HTERT RPE-1 (cell line): Measurements from ENCODE around the gene LRRC8C.

Experiments
- in situ Hi-C: fragments of 300-500 bp; cut with MboI; formaldehyde crosslinking; loops from 4 replicates; pipeline ENCODE4 v1.14.3; 2020; ENCODE audit warnings: low sequenced_read_pairs

The LRRC8C gene

DNA sequence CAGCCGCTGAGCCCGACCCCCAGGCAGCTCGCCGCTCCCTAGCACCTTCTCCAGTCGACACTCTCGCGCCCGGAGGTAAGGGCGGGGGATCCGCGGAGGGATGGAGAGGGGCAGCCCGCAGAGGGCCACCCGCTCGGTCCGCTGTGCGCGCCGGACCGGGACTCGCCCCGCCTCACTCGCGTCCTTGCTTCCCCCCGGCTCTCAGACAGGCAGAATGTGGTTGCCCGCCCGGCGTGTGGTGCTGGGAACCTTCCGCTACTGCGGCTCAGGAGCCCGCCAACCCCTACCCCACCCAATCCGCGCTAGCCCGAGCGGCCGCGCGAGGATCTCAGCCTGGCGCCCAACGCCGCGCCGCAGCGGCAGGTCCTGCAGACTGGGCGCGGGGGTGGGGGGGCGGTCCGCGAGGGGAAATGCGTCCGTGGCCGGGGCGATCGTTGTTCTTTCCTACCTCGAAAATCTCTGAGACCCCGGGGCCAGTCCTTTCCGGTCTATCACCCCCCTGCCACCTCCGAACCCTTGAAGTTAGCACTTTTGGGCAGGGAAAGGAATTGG is 404 bp downstream of the LRRC8C start:
- in situ Hi-C loops, result no loop called here

DNA sequence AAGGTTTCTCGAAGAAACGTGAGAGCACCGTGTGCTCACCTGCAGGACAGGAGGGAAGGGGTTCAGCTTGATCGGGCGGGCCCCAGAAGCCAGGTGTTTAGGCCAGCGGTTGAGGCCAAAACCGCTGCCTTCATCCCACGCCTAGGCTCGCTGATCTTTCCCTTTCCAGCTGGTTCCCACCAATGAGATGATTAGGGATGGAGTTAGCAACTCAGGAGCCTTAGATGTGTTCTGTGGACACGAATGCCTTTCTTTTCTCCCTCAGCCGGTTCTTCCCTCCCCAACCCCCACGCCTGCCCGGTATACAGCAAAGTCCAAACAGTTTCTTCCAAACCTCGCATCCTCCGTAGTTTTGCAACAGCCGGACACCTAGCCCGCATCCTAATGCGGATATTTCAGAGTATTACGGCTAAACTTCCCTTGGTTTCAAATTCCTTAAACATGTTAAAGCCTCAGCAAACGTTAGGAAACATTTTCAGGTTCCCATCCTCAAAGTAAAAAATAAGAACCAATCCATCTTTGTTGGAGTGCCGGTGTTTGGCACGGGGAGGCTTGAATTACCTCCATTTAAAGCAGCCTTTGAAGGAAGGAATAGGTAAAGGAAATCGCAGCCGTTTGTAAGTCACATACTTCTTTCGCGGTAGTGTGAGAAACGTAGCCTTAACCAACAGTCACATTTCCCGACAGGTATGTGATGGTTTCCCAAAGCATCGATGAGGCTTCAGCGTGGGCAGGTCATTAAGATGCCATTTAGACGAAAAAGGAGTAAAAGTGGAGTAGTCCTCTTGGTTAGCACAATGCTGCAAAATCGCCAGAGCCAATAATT is 1.1 kb downstream of the LRRC8C start:
- in situ Hi-C loops, result no loop called here

DNA sequence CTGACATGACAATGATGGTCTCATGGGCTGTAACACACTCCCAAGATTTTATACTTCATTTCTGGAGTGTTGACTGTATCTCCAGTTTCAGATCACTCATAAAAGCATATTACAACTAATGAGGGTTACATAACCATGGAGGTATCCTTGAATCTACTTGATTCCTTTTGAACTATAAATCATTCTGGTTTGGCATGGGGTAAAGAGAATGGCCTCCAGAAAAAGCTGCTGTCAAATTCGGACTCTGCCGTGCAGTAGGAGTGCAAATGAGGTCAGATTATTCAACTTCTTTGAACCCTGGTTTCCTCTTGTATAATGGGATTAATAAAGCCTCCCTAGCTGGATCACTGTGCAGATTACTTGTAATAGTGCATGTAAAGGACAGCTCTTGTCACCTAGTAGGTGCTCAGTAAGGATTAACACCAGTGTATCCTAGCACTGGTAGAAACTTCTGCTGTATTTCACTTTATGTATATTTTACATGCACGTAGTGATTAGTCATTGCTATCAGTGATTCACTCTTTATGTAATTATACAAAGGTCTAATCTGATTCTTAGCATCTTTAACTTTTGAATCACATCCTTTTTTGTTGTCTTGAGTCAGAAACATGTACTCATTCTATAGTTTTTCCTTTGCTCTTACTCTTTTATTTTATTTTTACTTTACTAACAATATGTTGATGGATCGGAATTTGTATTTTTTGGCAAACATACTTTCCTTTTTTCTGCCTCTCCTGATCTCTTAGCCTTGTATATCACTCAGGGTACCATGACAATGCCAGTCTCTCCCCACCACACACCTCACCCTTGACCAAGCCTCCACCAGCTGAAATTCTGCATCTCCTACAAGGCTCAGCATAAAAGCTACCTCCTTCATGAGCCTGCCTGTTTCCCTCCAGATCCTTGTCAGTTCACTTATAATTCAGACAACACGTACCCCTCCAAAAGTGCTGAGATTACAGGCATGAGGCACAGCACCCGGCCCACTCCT is 3.2 kb downstream of the LRRC8C start:
- in situ Hi-C loops, result no loop called here

DNA sequence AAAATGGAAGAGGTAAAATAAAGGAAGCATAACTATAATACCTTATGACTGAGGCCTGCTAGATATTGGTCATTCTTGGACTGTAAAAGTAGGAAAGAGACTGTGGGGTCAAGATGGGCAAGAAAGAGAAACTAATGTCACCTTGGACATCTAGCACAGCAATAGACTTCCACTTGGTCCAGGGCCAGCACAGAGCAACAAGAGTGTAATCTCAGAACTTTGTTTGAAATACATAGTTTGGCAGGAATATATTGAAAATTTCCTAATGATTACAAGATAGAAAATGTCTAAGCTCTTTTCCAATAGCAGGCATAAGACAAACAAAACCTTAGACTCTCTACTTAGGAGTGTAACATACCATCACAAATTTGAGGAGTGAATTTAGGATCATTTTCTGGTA is 4.6 kb downstream of the LRRC8C start:
- in situ Hi-C loops, result no loop called here

DNA sequence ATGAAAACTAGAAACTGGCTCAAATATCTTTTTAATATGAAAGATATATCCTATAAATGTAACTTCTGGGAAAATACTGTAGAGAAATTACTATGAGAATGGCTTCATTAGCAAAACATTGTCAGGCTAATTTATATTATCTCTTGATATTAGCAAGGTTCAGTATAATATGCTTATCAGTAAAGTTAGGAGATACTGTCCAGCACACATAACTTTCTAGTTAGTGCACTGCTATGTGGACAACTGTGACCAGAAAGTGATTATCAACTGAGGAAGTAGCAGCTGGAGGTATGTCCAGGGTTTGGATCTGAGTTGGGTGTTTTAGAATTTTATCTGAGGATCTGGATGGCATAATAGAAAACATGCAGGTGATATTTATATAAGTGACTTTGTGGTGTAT is 7.5 kb downstream of the LRRC8C start:
- in situ Hi-C loops, result no loop called here

DNA sequence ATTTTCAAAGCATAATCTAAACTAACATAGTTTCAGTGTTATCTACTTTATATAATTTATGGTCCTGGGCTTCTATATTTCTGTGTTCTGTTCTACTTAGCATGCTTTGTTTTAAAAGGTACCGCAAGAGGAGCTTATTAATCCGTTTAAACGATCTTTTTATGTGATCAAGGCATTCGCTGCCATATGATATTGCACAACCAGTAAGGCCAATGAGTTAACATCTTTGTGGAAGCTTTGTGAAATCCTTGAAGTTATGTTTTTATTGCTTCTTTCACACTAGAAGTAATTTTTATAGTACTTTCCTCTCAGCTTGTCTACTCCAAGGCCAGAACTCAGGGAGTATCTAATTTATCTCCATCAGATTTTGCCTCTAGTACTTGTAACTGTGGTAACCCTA is 8.9 kb downstream of the LRRC8C start:
- in situ Hi-C loops, result no loop called here

DNA sequence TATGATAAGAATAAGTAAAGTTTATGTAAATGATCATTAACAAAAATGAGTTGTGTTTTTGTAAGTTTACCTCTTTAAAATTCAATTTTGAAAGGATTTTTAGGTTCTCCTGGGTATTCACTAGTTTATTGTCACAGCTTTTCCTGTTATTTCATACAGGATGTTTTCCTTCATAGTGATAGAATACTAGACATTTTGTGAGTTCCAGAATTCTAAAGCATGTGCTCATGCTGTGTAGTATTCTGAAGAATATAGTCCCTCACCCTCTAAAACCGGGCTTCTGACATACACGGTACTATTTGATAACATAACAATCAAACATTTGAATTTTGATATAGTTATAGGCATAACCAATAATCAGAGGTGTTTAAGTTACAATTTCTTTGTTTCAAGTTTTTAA is 10.7 kb downstream of the LRRC8C start:
- in situ Hi-C loops, result no loop called here

DNA sequence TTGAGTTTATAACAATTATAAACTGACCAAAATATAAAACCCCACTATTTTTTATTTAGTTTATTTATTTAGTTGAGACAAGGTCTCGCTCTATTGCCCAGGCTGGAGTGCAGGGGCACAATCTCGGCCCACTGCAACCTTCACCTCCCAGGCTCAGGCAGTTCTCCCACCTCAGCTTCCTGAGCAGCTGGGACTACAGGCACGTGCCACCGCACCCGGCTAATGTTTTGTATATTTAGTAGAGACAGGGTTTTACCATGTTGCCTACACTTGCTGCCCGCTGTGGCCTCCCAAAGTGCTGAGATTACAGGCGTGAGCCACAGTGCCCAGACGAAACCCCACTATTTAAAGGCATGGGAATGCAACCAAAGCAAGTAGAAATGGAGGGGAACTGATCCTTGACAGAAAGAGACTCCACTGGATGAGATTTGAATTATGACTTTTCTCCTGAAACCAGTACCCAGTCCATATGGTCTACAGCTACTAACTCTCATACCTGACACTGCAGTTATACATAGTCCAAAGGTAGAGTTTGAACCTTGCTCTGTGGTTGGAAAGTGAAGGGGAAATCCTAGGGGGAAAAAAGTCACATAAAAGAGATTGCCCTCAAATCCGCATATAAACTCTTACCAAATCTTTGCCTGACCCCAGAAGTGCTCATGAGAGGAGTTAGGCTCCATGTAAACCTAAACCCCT is 11.3 kb downstream of the LRRC8C start:
- in situ Hi-C loops, result no loop called here

DNA sequence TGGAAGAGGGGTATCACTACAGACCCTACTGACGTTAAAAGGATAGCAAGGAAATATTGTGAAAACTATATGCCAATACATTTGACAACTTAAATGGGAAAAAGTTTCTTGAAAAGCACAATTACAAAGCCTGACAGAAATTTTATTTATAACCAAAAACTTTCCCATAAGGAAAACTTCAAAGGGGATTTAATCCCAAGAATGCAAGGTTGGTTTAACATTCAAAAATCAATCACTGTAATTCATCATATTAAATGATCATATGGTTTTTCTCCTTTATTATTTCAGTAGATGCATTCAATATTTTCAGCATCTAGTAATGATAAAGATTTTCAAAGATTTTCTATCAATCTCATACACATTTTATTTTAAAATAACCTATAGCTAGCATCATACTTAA is 13.3 kb downstream of the LRRC8C start:
- in situ Hi-C loops, result no loop called here

DNA sequence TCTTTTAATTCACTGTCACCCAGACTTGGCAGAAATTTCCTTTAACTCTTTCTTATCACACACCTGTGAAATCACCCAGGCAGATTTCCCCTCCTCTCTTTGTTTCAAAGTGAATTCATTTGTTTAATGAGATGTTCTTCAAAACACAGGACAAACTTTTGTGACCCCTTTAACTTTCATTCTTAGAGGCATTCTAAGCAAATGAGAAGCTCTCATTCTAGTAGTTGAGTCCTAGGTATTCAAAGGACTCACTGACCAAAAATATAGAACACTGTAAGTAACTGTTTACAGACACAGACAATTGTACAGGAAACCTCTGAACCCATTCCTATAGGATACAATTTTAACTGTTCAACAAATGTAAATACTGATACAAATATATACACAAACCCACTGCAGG is 16.9 kb downstream of the LRRC8C start:
- in situ Hi-C loops, result no loop called here

DNA sequence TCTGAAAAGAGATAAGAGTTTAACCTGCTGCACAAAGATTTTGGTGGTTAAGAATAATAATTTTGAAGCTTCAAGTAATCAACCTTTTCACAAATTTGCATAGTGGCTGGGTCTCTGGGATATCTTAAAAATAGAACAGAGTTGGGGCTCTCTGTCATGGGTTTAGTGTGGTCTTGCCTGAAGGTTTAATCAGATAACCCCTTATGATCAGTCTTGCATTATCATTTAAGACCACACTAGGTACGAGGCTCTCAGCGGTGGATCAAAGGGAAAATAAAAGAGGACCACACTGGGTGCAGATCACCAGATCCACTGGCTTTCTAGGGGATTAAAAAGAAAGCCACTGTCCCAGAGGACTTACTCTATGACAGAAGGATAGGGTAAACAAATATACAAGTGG is 19.5 kb downstream of the LRRC8C start:
- in situ Hi-C loops, result no loop called here

DNA sequence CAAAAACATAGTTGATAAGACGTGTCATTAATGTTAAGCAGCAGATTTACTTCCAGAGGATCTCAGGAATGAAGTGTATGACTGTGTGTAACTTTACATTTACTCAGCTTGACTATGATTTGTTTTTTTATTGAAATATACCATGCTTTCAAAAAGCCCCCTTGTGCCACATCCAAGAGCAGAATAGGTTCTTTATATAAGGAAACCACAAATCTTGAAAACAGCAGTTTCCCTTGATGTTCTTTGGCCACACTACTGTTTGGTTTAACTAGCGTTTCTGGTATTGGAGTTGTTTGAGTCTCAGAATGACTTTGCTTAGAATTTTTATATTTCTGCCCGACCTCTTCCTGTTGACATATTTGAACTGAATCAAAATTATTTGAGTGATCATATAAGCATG is 25.0 kb downstream of the LRRC8C start:
- in situ Hi-C loops, result no loop called here

DNA sequence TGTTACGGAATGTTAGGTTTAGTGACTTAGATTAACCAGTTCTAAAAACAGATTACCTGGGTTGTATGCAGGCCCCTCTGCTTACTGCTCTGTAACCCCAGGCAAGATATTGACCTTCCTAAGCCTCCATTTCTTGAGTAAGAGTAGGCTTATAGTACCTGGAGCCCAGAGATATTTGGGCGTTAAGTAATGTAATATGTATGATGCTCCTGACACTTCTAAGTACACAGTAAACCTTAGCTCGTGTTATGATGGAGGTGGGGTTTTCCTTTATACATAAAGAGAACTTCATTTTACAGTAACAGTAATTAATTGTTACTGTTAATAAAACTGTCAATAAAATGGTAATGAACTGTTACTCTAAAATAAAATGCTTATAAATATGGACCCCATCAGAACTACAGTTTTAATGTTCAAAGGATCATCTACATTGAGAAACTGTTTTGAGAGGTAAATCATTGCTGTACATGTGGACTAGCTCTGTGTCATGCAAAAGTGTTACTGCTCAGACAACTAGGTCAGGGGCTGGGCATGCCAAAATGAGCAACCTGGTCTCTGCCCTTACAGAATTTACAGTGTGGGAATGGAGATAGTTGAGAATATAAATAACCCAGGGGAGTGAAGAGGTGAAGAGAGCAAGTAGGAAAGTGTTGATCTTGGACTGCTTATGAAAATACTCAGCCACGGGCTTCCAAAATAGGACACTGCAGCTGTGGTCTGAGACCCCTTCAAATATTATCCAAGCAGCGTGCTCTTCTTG is 26.6 kb downstream of the LRRC8C start:
- in situ Hi-C loops, result no loop called here

DNA sequence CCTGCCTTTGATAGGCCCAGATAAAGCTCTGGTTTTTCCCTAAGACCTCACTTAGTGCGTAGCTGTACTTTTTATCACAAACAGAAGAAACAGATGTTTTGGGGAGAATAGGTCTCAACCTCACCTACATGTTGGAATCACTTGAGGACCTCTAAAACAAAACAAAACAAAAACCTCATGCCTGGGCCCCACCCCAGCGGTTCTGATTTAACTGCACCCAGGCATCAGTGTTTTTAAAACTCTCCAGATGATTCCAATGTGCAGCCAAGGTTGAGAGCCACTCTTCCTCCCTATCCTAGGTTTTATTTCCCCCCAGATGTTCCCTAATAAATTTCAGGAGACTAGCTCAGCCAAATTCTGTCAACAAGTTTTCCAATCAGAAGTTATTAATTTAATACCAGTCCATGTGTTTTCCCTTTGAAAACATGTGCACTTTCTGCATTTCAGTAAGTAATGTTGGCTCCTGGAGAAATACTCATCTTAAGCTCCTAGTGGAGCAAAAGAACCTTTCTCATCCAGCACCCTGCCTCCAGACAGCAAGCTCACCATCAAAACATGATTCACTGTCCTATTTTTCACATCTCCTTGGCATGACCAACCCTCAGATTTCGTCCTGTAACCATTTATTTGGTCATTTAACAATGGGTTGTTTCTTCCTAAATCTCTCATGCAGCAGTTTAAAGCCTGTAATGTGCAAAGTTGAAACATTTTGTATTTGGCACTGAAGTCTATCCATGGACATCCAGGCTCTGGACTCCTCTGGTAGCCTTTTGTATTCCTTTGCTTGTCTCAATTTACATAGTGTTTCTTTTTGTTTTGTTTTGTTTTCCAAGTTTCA is 27.5 kb downstream of the LRRC8C start:
- in situ Hi-C loops, result no loop called here

DNA sequence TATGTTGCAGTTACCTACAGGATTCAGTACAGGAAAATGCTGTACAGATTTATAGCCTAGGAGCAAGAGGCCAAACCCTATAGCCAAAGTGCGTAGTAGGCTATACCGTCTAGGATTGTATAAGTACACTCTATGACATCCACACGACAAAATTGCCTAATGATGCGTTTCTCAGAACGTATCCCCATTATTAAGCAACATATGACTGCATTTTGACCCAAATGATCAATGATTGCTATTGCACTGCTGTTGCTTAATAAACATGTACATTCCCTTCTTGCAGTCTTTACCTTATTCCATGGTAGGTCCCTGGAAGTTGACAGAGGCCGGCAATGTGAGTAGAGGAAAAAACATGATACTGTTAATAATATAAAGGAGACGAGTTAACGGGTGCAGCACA is 33.0 kb downstream of the LRRC8C start:
- in situ Hi-C loops, result no loop called here

DNA sequence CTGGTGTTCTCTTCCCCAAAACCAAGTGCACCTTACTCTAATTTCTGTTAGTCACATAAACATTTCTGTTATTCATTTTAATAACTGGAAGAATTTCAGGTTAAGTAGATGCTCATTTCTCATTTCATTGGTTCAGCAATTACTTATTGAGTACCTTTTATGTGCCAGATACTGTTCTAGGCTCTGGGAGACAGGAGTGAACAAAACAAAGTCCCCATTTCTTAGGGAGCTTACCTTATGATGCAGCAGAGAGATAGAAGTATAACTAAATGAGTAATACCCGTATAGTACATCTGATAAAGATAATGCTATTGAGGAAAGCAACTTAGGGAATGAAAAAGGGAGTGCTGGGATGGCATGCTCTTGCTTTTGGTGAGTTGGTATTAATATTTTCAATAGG is 33.7 kb downstream of the LRRC8C start:
- in situ Hi-C loops, result no loop called here

DNA sequence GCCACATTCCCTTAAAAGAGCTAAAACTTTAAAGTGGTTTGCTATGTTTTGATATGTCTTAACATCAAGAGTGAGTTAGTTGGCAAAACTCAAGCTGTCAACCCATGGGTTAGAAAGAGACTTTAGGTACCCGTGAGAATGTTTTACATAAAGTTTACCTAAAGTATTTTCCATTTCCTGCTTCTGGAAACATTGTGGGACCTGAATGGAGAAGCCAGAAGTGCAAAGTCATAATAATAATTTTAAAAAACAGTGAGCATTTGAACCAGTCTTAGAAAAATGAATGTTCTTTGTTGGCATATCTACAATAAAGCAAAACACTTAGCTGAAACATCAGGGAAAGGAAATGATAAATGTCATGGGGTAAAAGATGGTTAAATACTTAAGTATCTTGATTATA is 34.8 kb downstream of the LRRC8C start:
- in situ Hi-C loops, result no loop called here

DNA sequence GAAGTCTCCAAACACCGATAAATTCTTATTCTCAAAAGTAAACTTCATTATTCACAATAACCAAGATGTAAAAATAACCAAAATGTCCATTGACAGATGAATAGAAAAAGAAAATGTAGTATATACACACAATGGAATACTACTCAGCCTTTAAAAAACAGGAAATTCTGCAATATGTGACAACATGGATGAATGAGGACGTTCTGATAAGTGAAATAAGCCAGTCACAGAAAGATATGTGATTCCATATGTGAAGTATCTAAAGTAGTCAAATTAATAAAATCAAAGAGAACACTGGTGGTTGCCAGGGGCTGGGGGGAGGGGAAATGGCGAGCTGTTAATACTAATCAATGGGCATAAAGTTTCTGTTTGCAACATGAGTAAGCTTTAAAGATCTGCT is 36.0 kb downstream of the LRRC8C start:
- in situ Hi-C loops, result no loop called here

DNA sequence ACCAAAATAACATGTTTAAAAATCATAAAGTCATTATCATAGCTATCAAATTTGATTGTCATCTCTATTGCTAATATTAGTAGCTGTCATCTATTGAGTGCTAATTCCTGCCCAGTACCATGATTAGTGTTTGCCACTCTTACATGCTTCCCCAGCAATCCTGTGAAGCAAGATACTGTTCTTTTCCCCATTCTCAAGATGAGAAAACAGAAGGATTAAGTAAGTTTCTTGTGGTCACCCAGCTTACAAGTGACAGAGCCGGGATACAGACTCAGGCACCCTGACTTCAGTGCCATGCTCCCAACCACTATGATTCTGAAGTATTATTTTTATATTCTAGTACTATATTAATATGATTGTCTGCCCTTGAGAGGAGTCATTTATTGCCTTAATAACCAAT is 36.5 kb downstream of the LRRC8C start:
- in situ Hi-C loops, result no loop called here
